ACC112 (cell line): Measurements from ENCODE around the gene KLHL42.
A peak's percentile ranks its signal among the peaks of the same experiment; 100 is the strongest.

ENCODE experiments used
- H2AFZ ChIP-seq: fragments of 200-600 bp; sonication (generic); one replicate; pipeline ENCODE4 v1.6.0; 2017; ENCODE audit warnings: antibody characterized with exemption, low read length; ENCODE audit not compliant: unreplicated experiment
- H3K27ac ChIP-seq: fragments of 200-600 bp; sonication (generic); 2 replicates; pipeline ENCODE4 v1.5.1; 2014; ENCODE audit warnings: low read depth, mild to moderate bottlenecking, antibody characterized with exemption, low read length, moderate library complexity
- H3K27me3 ChIP-seq: fragments of 200-600 bp; sonication (generic); 2 replicates; pipeline ENCODE4 v1.6.1; 2014; ENCODE audit warnings: mild to moderate bottlenecking, antibody characterized with exemption, low read length, moderate library complexity, mixed read lengths; ENCODE audit not compliant: insufficient read depth
- H3K36me3 ChIP-seq: fragments of 200-600 bp; sonication (generic); 2 replicates; pipeline ENCODE4 v1.6.1; 2016; ENCODE audit warnings: mild to moderate bottlenecking, antibody characterized with exemption, low read length, moderate library complexity, mixed read lengths; ENCODE audit not compliant: insufficient read depth
- H3K4me1 ChIP-seq: fragments of 200-600 bp; sonication (generic); one replicate; pipeline ENCODE4 v1.6.1; 2016; ENCODE audit warnings: low read length, mixed read lengths; ENCODE audit not compliant: insufficient read depth, unreplicated experiment, control insufficient read depth
- H3K4me3 ChIP-seq: fragments of 200-600 bp; sonication (generic); 2 replicates; pipeline ENCODE4 v1.5.1; 2014; ENCODE audit warnings: mild to moderate bottlenecking, low read depth, low read length
- H3K79me2 ChIP-seq: fragments of 200-600 bp; sonication (generic); one replicate; pipeline ENCODE4 v1.6.0; 2016; ENCODE audit warnings: low read length; ENCODE audit not compliant: control insufficient read depth, unreplicated experiment, insufficient read depth

Gene KLHL42

DNA sequence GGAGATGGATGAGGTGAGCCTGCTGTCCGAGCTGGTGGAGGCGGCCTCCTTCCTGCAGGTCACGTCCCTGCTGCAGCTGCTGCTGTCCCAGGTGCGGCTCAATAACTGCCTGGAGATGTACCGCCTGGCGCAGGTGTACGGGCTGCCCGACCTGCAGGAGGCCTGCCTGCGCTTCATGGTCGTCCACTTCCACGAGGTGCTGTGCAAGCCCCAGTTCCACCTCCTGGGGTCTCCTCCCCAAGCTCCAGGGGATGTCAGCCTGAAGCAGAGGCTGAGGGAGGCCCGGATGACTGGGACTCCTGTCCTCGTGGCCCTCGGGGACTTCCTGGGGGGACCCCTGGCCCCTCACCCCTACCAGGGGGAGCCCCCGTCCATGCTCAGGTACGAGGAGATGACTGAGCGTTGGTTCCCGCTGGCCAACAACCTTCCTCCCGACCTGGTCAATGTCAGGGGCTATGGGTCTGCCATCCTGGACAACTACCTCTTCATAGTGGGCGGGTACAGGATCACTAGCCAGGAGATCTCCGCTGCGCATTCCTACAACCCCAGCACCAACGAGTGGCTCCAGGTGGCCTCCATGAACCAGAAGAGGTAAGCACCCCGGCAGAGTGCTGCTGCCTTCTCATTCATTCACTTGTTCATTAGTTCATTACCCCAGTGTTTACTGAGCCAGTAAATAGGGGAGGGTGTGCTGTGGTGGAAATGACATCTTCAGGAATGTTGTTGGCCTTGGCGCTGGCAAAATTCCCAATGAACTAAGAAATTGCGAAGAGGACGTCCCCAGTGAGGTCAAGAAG, 777 bp downstream of the KLHL42 start:
- no peaks in the 10 kb centered on the region for H3K27me3 ChIP-seq
- peaks cover 20% of the 10 kb centered on the region for H3K4me1 ChIP-seq
- peaks cover 41% of the 10 kb centered on the region for H3K79me2 ChIP-seq
- H2AFZ ChIP-seq: peak overlapping the region; percentile 64
- H3K4me3 ChIP-seq: peak overlapping the region; percentile 99
- H3K36me3 ChIP-seq: 0 out of 2 replicates have a peak, but pooled peaks cover 4% of the 10 kb centered on the region
- peak overlapping the region; percentile 73 for H3K27ac ChIP-seq

DNA sequence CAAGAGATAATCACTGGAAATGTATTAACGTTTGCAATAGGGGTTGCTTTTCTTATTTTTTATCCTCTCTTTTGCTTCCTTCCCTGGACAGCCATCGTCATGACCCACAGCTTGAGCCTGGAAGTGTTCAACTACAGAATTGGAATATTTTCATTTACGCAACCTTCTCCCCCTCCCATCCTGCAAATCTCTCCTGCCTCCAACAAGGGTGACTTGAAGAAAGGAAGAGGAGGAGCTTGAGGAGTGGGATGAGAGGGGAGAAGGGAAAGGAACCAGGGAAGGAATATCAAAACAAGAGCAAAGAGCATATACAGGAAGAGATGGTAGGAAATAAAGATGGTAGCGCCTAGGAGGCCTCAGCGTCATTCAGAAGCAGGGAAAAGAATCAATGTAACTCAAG, 1.6 kb downstream of the KLHL42 start:
- Histone ChIP-seq H3K36me3 (0 out of 2 replicates have a peak, but pooled peaks cover 4% of the 10 kb centered on the region), H3K27me3 (no peaks in the 10 kb centered on the region), H3K4me3 (peak overlapping the region; percentile 99), H3K79me2 (peaks cover 45% of the 10 kb centered on the region), H2AFZ (peak overlapping the region; percentile 18), H3K27ac (peak overlapping the region; percentile 73), H3K4me1 (peaks cover 28% of the 10 kb centered on the region)

DNA sequence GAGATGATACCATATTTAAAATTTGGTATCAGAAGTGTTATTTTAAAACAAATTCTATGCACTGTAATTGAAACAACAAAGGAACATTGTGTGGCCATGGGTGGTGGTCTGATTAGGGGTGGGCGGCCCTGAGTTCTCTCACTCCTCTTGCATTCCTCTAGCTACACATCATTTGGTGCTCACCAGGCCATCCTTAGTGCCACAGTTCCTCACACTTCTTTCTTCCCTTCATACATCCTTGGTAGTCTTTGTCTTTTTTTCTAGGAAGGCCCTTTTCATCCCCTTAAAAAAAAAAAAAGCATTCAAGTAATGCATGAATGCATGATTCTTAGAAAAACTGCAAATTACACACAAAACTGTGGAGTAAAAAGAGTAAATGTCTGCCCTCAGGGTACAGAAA, 2.4 kb downstream of the KLHL42 start:
- H3K4me1 ChIP-seq: peaks cover 28% of the 10 kb centered on the region
- H3K27ac ChIP-seq: peak overlapping the region; percentile 73; the same call in 1 of the 2 replicates
- 0 out of 2 replicates have a peak, but pooled peaks cover 4% of the 10 kb centered on the region for H3K36me3 ChIP-seq
- H3K27me3 ChIP-seq: no peaks in the 10 kb centered on the region
- H3K79me2 ChIP-seq: peaks cover 53% of the 10 kb centered on the region
- no peak overlapping the region for H2AFZ ChIP-seq
- peak overlapping the region; percentile 99 for H3K4me3 ChIP-seq

DNA sequence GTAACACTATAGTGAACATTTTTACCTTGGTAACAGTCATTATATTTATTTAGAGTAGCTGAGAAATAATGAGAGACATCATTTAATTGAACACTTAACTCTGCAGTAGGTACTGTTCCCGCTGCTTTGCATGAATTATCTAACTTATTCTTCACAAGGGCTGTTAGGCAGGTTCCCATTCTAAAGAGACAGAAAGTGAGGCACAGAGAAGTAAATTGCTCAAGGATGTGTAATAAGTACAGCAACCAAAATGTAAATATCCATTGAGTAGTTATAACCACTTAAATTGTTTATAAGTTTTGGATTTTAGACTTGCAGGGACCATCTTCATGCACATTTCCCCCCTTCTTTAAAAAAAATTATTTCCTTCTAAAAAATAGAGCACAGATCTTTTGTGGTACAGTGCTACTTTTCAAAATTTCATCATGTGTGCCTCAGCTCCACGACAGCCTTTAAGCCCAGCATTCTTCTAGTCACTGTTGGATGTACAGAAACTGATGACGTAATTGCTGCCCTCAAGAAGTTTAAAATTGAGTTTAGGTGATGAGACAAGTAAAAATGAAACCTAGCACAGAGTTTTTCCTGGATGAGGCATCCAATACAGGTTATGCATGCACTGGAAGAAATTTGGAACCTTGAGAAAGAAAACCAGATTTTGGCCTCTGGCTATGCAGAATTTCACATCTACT, 6.0 kb downstream of the KLHL42 start:
- peak overlapping the region; percentile 2; the same call in 1 of the 2 replicates for H3K4me3 ChIP-seq

DNA sequence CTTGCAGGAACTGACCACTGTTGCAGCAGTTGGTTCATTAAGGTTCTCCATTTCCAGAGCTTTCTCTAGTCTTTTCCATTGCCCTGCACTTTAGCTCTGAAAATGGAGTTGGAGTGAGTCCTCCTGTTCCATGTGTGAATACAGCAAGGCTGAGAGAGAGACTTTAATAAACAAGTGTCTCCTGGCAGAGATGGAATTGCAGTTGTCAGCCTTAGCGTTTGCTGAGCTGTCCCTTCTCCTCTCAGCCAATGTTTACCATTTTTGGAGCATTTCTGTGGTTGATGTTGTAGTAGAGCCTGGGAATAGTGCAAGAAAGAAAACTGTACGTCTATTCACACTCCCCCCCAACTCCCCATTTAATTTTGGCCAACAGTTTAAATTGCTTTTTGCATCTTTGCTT, 7.5 kb downstream of the KLHL42 start:
- Histone ChIP-seq H3K4me1 (peaks cover 15% of the 10 kb centered on the region), H3K27ac (no peak overlapping the region), H3K36me3 (peaks cover 12% of the 10 kb centered on the region; the same call in 1 of the 2 replicates), H3K79me2 (peaks cover 65% of the 10 kb centered on the region), H3K27me3 (no peaks in the 10 kb centered on the region), H2AFZ (no peak overlapping the region), H3K4me3 (no peak overlapping the region)

More for the DNA sequence above, 6.0 kb downstream of the KLHL42 start:
- Histone ChIP-seq H3K79me2 (peaks cover 77% of the 10 kb centered on the region), H2AFZ (no peak overlapping the region), H3K36me3 (0 out of 2 replicates have a peak, but pooled peaks cover 4% of the 10 kb centered on the region), H3K27ac (peak overlapping the region; percentile 82), H3K27me3 (no peaks in the 10 kb centered on the region), H3K4me1 (peaks cover 28% of the 10 kb centered on the region)

DNA sequence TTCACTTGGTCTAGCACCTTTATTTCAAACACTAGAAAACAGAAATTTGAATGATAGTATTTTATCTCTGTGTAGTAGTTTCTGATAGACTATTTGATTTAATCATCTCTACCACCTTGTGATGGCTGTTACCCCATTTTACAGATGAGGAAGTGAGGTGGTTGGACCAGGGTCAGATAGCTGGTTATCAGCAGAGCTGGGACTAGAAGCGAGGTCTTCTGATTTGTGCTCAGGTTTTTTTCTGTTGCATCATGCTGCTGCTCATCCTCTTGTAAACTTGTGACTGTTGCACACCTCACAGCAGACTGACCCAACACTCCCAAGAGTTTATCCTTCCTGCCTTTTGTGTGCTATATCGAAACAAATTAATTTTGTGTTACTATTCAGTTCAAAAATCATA, 10.1 kb downstream of the KLHL42 start:
- Histone ChIP-seq H3K27ac (no peak overlapping the region), H2AFZ (no peak overlapping the region), H3K4me3 (no peak overlapping the region), H3K79me2 (peaks cover 51% of the 10 kb centered on the region), H3K4me1 (peaks cover 14% of the 10 kb centered on the region), H3K27me3 (no peaks in the 10 kb centered on the region), H3K36me3 (peaks cover 11% of the 10 kb centered on the region; the same call in 1 of the 2 replicates)

DNA sequence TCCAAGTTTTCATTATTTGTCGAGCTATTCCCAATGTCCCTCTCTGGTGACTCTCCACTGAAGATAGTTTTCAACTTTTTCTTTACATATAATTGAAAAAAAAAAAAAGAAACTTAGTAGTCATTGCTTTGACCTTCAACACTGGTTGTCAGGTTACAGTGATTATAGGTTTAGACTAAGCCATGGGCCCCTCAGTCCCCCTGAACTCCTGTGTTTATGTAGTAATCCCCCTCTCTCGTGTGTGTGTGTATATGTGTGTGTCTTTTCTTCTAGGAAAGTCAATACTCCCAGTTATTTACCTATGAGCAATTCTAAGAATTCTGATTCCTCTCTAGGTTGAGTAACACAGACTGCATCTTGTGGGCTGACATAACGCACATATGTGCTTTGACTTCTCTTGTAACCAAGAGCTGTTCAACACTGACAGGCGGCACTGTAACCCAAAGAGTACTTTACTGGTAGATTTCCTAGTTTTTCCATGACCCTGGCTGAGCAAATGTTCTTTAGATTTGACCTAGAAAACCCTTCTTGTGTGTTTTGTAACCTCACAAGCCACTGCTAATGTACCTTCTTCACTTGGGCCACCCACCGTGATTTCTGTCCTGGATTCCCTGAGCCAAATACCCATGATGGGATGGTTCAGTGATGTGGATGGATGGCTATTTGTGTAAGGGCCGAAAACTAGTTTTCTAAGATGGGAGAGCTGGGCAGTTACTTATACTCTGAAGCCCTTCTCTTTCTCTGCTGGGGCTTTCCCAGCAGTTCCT, 15.0 kb downstream of the KLHL42 start:
- peaks cover 27% of the 10 kb centered on the region; the same call in 1 of the 2 replicates for H3K36me3 ChIP-seq
- no peak overlapping the region for H2AFZ ChIP-seq
- H3K79me2 ChIP-seq: peaks cover 12% of the 10 kb centered on the region
- H3K4me1 ChIP-seq: no peaks in the 10 kb centered on the region
- no peaks in the 10 kb centered on the region for H3K27me3 ChIP-seq
- no peak overlapping the region for H3K27ac ChIP-seq
- H3K4me3 ChIP-seq: no peak overlapping the region

DNA sequence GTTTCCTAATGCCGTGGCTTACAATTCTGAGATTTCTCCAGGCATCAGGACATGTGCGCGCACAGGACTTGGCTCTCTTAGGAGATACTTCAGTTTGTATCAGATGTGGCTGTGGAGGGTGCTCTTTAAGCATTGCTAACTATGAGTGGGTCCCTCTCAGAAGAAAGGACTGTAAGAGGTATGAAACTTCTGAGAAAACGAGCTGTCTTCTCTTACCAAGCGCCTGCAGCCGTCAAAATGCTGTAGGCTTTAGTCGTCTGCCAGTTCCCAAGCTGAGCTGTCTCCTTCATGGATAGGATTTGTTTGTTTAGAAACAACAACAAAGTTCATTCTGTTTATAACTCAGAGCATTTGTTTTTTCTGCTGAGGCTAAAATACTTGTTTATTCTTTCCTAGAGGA, 16.1 kb downstream of the KLHL42 start:
- no peak overlapping the region for H3K4me3 ChIP-seq
- H3K4me1 ChIP-seq: no peaks in the 10 kb centered on the region
- H3K27me3 ChIP-seq: no peaks in the 10 kb centered on the region
- H3K27ac ChIP-seq: no peak overlapping the region
- peaks cover 27% of the 10 kb centered on the region; the same call in 1 of the 2 replicates for H3K36me3 ChIP-seq
- peaks cover 2% of the 10 kb centered on the region for H3K79me2 ChIP-seq
- no peak overlapping the region for H2AFZ ChIP-seq

DNA sequence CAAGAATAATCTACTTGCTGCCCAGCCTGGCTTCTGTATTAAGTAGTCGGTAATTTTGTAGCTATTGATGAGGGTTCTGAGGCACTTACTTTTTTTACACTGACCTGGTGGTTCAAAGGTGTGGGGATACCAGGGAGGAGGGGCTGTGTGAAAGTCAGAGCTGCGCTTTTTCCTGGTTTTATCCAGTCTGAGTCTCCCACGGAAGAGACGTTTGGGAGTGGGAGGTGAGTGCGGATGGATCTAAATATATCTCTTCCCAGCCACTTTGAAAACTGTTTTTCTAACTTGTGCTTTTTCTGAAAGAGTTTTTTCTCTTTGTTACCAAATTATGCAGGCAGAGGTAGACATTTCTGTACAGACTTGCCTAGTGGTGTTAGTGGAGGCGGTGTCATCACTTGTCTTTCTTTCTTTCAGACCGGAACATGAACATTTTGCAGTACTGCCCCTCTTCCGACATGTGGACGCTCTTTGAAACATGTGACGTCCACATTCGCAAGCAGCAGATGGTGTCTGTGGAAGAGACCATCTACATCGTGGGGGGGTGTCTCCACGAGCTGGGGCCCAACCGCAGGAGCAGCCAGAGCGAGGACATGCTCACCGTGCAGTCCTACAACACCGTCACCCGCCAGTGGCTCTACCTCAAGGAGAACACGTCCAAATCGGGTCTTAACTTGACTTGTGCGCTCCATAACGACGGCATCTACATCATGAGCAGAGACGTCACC, 17.4 kb downstream of the KLHL42 start:
- H3K79me2 ChIP-seq: no peaks in the 10 kb centered on the region
- no peak overlapping the region for H3K4me3 ChIP-seq
- 0 out of 2 replicates have a peak, but pooled peaks cover 19% of the 10 kb centered on the region for H3K36me3 ChIP-seq
- no peak overlapping the region for H2AFZ ChIP-seq
- H3K27ac ChIP-seq: no peak overlapping the region
- H3K27me3 ChIP-seq: no peaks in the 10 kb centered on the region
- H3K4me1 ChIP-seq: no peaks in the 10 kb centered on the region

DNA sequence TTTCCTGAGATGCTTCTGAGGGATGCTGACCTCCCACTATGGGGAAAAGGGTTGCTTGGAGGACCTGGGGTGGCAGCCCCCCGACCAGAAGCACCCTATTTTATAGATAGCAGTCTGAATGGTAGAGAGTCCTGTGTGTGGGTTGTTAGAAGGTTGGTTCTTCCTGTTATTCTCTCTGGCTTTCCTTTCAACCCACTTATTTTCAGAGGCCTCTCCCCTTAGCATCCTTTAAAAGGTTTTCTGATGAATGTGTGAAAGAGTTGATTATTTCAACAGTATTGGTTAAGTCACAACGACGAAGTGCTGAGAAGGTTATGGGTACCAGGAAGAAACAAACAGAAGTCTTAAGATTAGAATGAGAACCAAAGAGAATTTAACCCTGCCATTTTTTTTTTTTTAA, 20.8 kb downstream of the KLHL42 start:
- Histone ChIP-seq H3K27ac (no peak overlapping the region), H3K36me3 (0 out of 2 replicates have a peak, but pooled peaks cover 12% of the 10 kb centered on the region), H3K4me1 (no peaks in the 10 kb centered on the region), H3K79me2 (no peaks in the 10 kb centered on the region), H3K27me3 (no peaks in the 10 kb centered on the region), H3K4me3 (no peak overlapping the region), H2AFZ (no peak overlapping the region)
